Ramos (cell line): Measurements from ENCODE around the gene CCSER1.
"Not testable (repeated sequence)": the region's sequence is repeated elsewhere in the genome, so short reads cannot be mapped to it uniquely, and the experiment has no call there.

Experiments
- in situ Hi-C: fragments of 300-500 bp; cut with MboI; formaldehyde crosslinking; loops from one replicate; pipeline ENCODE4 v1.14.3; 2022; ENCODE audit warnings: low sequenced_read_pairs; ENCODE audit not compliant: unreplicated experiment

The CCSER1 gene

GRCh38 chr4:90621080-90621479, 493.9 kb downstream of the CCSER1 start:
- in situ Hi-C loops, result no loop called here

GRCh38 chr4:90624781-90625180, 497.6 kb downstream of the CCSER1 start:
- in situ Hi-C loops, result no loop called here

GRCh38 chr4:90641861-90642599, 514.8 kb downstream of the CCSER1 start:
- in situ Hi-C loops, result no loop called here

GRCh38 chr4:90643156-90643555, 516.0 kb downstream of the CCSER1 start:
- in situ Hi-C loops, result no loop called here

GRCh38 chr4:90648311-90648710, 521.1 kb downstream of the CCSER1 start:
- in situ Hi-C loops, result no loop called here

- in situ Hi-C loops, result no loop called here
Observed at GRCh38 chr4:90648791-90649190, 521.6 kb downstream of the CCSER1 start.

- in situ Hi-C loops, result no loop called here
Observed at GRCh38 chr4:90660672-90661071, 533.5 kb downstream of the CCSER1 start.

- in situ Hi-C loops, result no loop called here
Observed at GRCh38 chr4:90670183-90670582, 543.0 kb downstream of the CCSER1 start.

- in situ Hi-C loops, result no loop called here
Observed at GRCh38 chr4:90689739-90690138, 562.5 kb downstream of the CCSER1 start.

- in situ Hi-C loops, result no loop called here
Observed at GRCh38 chr4:90695411-90695810, 568.2 kb downstream of the CCSER1 start.

- in situ Hi-C loops, result not testable (repeated sequence)
Observed at GRCh38 chr4:90705501-90705900, 578.3 kb downstream of the CCSER1 start.

GRCh38 chr4:90715242-90715641, 588.0 kb downstream of the CCSER1 start:
- in situ Hi-C loops, result no loop called here

- in situ Hi-C loops, result no loop called here
Observed at GRCh38 chr4:90718931-90719330, 591.7 kb downstream of the CCSER1 start.

- in situ Hi-C loops, result no loop called here
Observed at GRCh38 chr4:90727938-90728337, 600.7 kb downstream of the CCSER1 start.

GRCh38 chr4:90730752-90731151, 603.6 kb downstream of the CCSER1 start:
- in situ Hi-C loops, result no loop called here

- in situ Hi-C loops, result no loop called here
Observed at GRCh38 chr4:90733211-90733610, 606.0 kb downstream of the CCSER1 start.

GRCh38 chr4:90745176-90745575, 618.0 kb downstream of the CCSER1 start:
- in situ Hi-C loops, result no loop called here

- in situ Hi-C loops, result no loop called here
Observed at GRCh38 chr4:90753068-90753467, 625.9 kb downstream of the CCSER1 start.

GRCh38 chr4:90757534-90758060, 630.4 kb downstream of the CCSER1 start:
- in situ Hi-C loops, result no loop called here

- in situ Hi-C loops, result no loop called here
Observed at GRCh38 chr4:90760059-90760458, 632.9 kb downstream of the CCSER1 start.

- in situ Hi-C loops, result no loop called here
Observed at GRCh38 chr4:90766837-90767236, 639.6 kb downstream of the CCSER1 start.

- in situ Hi-C loops, result no loop called here
Observed at GRCh38 chr4:90769251-90769650, 642.1 kb downstream of the CCSER1 start.
